Stimulated activated CD8-positive, alpha-beta memory T cell treated with anti-CD3 and anti-CD28 coated beads, Interleukin-2, amount 100 ng/mL, for 1 hour (primary cell): ENCODE measurements around the gene XPC.
"Not testable (repeated sequence)": the region's sequence is repeated elsewhere in the genome, so short reads cannot be mapped to it uniquely, and the experiment has no call there.

Experiments used
- DNase-seq, 2 donors: peaks; one replicate each; pipeline ENCODE4 v3.0.0-alpha.2; 2020; ENCODE audit warnings: low read depth in 2 of 2

Gene XPC

GRCh38 chr3:14133188-14133800 is 45.1 kb downstream of the XPC start:
- no peak for DNase-seq

GRCh38 chr3:14132689-14133088 is 45.7 kb downstream of the XPC start:
- no peak for DNase-seq

GRCh38 chr3:14132120-14132519 is 46.3 kb downstream of the XPC start:
- no peak for DNase-seq

GRCh38 chr3:14131134-14131533 is 47.3 kb downstream of the XPC start:
- no peak for DNase-seq

- DNase-seq: no peak
Measured at GRCh38 chr3:14130707-14131106, 47.7 kb downstream of the XPC start.

GRCh38 chr3:14130230-14130629 is 48.2 kb downstream of the XPC start:
- DNase-seq: no peak

- no peak for DNase-seq
Measured at GRCh38 chr3:14129296-14129695, 49.1 kb downstream of the XPC start.

- DNase-seq: no peak
Measured at GRCh38 chr3:14128724-14129123, 49.7 kb downstream of the XPC start.

GRCh38 chr3:14127516-14128161 is 50.8 kb downstream of the XPC start:
- DNase-seq: no peak

- DNase-seq: no peak
Measured at GRCh38 chr3:14126887-14127505, 51.4 kb downstream of the XPC start.

- DNase-seq: no peak
Measured at GRCh38 chr3:14126017-14126886, 52.1 kb downstream of the XPC start.

- DNase-seq: peak in 1 of 2 donors; percentile 42
Measured at GRCh38 chr3:14125193-14126016, 53.0 kb downstream of the XPC start.

- DNase-seq: peak; percentile 95 to 98
Measured at GRCh38 chr3:14124615-14125192, 53.7 kb downstream of the XPC start, which contains the start of the genes CHCHD4 and TMEM43. CHCHD4 (minus strand) TSS chr3:14124870; CDS start chr3:14124676, 194 bp downstream. TMEM43 (plus strand) TSS chr3:14125052; CDS start chr3:14125194, 142 bp downstream.

GRCh38 chr3:14124223-14124614 is 54.2 kb downstream of the XPC start:
- DNase-seq: peak in 1 of 2 donors; percentile 25

- DNase-seq: no peak
Measured at GRCh38 chr3:14123308-14124222, 54.8 kb downstream of the XPC start.

GRCh38 chr3:14122301-14122700 is 56.1 kb downstream of the XPC start:
- DNase-seq: no peak

- no peak for DNase-seq
Measured at GRCh38 chr3:14121859-14122258, 56.5 kb downstream of the XPC start.

GRCh38 chr3:14120921-14121448 is 57.4 kb downstream of the XPC start:
- not testable (repeated sequence) for DNase-seq

GRCh38 chr3:14120111-14120920 is 58.1 kb downstream of the XPC start:
- no peak for DNase-seq
